ENCODE results near the gene FOXQ1.

The FOXQ1 gene

GRCh38 chr6:1311400-1312202, at the start of gene FOXQ1:
TSS of gene FOXQ1 (plus strand) at chr6:1312098. CDS start at chr6:1312705, 607 bp downstream.
- Histone ChIP-seq H3K4me3 (ENCODE audit: low read depth, low read length) (peak within 1 kb of the TSS; percentile 45), H3K9me3 (ENCODE audit: severe bottlenecking) (no peaks in the 10 kb centered on the region), H3K36me3 (no peaks in the 10 kb centered on the region), H3K27me3 (ENCODE audit: insufficient read depth, low read depth, severe bottlenecking) (peaks cover 84% of the 10 kb centered on the region), H3K27ac (no peak within 1 kb of the TSS)
- peak; percentile 79 for DNase-seq
- TF ChIP-seq CTCF (IDR thresholded peaks at IDR 0.05; ENCODE audit: low read depth, low read length), result peak; percentile 17; the same call in 1 of the 2 replicates

GRCh38 chr6:1262704-1263038, 49.2 kb upstream of the FOXQ1 start:
- Histone ChIP-seq H3K27ac (no peak overlapping the region), H3K9me3 (ENCODE audit: severe bottlenecking) (no peaks in the 10 kb centered on the region), H3K4me3 (ENCODE audit: low read depth, low read length) (no peak overlapping the region), H3K27me3 (ENCODE audit: insufficient read depth, low read depth, severe bottlenecking) (no peaks in the 10 kb centered on the region), H3K36me3 (no peaks in the 10 kb centered on the region)
- no peak for DNase-seq
- TF ChIP-seq CTCF (IDR thresholded peaks at IDR 0.05; ENCODE audit: low read depth, low read length), result no peak

- H3K4me3 ChIP-seq (ENCODE audit: low read depth, low read length), result no peak overlapping the region
- no peak for DNase-seq
- H3K9me3 ChIP-seq (ENCODE audit: severe bottlenecking), result no peaks in the 10 kb centered on the region
- no peaks in the 10 kb centered on the region for H3K36me3 ChIP-seq
- peak; percentile 45 for TF ChIP-seq CTCF (IDR thresholded peaks at IDR 0.05; ENCODE audit: low read depth, low read length)
- no peaks in the 10 kb centered on the region for H3K27me3 ChIP-seq (ENCODE audit: insufficient read depth, low read depth, severe bottlenecking)
- H3K27ac ChIP-seq, result no peak overlapping the region
These were observed 48.7 kb upstream of the FOXQ1 start for GRCh38 chr6:1263039-1263849.

- Histone ChIP-seq H3K36me3 (no peaks in the 10 kb centered on the region), H3K9me3 (ENCODE audit: severe bottlenecking) (no peaks in the 10 kb centered on the region), H3K4me3 (ENCODE audit: low read depth, low read length) (no peak overlapping the region), H3K27ac (no peak overlapping the region), H3K27me3 (ENCODE audit: insufficient read depth, low read depth, severe bottlenecking) (no peaks in the 10 kb centered on the region)
- no peak for TF ChIP-seq CTCF (IDR thresholded peaks at IDR 0.05; ENCODE audit: low read depth, low read length)
- DNase-seq, result no peak
These were observed 48.0 kb upstream of the FOXQ1 start for GRCh38 chr6:1263850-1264377.

GRCh38 chr6:1264619-1265445, 47.1 kb upstream of the FOXQ1 start:
- Histone ChIP-seq H3K27ac (no peak overlapping the region), H3K27me3 (ENCODE audit: insufficient read depth, low read depth, severe bottlenecking) (no peaks in the 10 kb centered on the region), H3K4me3 (ENCODE audit: low read depth, low read length) (no peak overlapping the region), H3K9me3 (ENCODE audit: severe bottlenecking) (no peaks in the 10 kb centered on the region), H3K36me3 (no peaks in the 10 kb centered on the region)
- DNase-seq, result no peak
- TF ChIP-seq CTCF (IDR thresholded peaks at IDR 0.05; ENCODE audit: low read depth, low read length), result 0 out of 2 replicates have a peak, but pooled peaks have one; percentile 8

Data from WERI-Rb-1 (cell line).